Peyer's patch (tissue), 4 donors: ENCODE results near the gene GPS1.

Experiments used
- POLR2A ChIP-seq, 2 donors: fragments of 450-650 bp; IDR thresholded peaks; one replicate each; pipeline ENCODE4 v1.5.1; 2017; ENCODE audit warnings: antibody characterized with exemption in 2 of 2, mild to moderate bottlenecking in 2 of 2, moderate library complexity in 2 of 2
- TF ChIP-seq, protein P1 (sequence below), 6 experiments: fragments of 450-650 bp in 4 of 6; fragments of 200-600 bp in 2 of 6; sonication (generic) in 1 of 6; IDR thresholded peaks; one replicate each; pipeline ENCODE4 v1.5.1; 2017 to 2019; ENCODE audit warnings: antibody characterized with exemption in 6 of 6, mild to moderate bottlenecking in 3 of 6, moderate library complexity in 1 of 6

DNA sequence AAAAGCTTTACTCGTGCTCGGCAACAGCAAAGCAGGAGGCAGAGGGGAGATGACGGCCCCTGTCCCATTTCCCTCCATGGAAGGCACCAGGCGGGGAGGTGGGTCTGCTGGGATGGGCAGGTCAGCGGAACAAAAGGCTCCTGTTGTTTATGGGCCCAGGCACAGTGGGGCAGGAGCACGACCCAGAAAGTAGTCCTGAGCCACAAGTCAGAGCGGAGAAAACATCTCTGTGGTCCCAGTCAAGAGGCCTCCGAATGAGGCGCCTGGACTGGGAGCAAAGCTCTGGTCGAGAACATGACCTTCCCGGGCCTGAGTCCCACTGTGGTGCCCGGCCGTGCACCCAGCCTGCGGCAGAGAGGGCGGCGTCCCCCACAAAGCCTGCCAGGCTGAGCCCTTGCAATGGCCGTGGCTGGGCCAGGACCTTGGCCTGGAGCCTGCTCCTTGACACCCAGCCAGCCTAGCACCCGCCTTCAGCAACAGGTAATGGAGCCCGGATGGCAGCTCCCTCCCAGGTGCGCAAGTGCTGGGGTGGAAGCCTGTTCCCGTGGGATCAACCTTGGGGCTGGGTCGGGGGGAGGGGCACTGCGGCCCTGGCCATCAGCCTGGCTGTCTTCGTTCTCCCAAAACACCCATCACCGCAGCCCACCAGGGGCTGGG, 3.7 kb upstream of the GPS1 start:
- TF ChIP-seq, protein P1, sequence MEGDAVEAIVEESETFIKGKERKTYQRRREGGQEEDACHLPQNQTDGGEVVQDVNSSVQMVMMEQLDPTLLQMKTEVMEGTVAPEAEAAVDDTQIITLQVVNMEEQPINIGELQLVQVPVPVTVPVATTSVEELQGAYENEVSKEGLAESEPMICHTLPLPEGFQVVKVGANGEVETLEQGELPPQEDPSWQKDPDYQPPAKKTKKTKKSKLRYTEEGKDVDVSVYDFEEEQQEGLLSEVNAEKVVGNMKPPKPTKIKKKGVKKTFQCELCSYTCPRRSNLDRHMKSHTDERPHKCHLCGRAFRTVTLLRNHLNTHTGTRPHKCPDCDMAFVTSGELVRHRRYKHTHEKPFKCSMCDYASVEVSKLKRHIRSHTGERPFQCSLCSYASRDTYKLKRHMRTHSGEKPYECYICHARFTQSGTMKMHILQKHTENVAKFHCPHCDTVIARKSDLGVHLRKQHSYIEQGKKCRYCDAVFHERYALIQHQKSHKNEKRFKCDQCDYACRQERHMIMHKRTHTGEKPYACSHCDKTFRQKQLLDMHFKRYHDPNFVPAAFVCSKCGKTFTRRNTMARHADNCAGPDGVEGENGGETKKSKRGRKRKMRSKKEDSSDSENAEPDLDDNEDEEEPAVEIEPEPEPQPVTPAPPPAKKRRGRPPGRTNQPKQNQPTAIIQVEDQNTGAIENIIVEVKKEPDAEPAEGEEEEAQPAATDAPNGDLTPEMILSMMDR (IDR thresholded peaks at IDR 0.05) = no peak
- no peak for TF ChIP-seq POLR2A (IDR thresholded peaks at IDR 0.05)
